ENCODE data around the gene KDM4B. TPM values are rescaled to one million over a fixed set of nuclear protein-coding genes. Genes with fewer than 3 reads are reported as not detected.

The KDM4B gene
- total RNA-seq, 1 experiment from 2014 or later = 35.9 TPM

DNA sequence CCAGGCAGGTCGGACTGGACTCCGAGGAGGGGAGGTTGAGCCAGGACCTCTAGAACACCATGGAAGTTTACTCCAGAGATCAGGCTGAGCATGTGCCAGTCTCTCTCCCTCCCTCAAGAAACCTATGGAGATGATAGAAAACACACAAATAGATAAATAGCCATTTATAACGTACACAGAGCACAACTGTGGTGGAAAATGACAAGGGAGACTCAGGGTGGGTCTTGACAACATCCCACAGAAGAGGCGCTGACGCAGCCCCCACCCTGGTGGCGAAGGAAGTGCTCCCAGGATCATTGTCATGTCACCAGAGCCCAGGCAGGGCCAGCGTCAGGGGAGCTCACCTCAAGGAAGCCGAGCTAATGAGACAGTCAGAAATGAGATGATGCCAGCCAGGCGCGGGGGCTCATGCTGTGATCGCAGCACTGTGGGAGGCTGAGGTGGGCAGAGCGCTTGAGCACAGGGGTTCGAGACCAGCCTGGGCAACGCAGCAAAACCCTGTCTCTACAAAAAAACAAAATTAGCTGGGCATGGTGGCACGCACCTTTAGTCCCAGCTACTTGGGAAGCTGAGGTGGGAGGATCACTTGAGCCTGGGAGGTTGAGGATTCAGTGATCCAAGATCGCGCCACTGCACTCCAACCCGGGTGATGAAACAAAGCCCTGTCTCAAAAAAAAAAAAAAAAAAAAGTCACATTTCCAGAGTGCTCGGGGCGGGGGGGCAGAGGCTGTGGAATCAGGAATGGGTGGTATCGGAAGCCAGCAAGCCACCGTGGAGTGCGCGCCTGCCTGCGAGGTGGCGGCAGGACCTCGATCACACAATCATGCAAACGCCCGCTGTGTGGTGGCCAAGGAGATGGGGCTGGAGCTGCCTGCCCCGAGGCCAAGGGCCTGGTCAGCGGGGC lies 178.4 kb downstream of the KDM4B start:
- Histone ChIP-seq H3K27ac (ENCODE audit: low read depth, low read length) (no peak overlapping the region), H3K4me3 (replicated peaks in 1 of 2; ENCODE audit: low read depth in 1 of 2, low read length in 2 of 2) (no peak overlapping the region), H2AFZ (ENCODE audit: low read depth, low read length, poor library complexity, severe bottlenecking) (no peak overlapping the region), H3K9me2 (ENCODE audit: insufficient read depth) (no peaks in the 10 kb centered on the region), H3K79me2 (ENCODE audit: insufficient read depth, low read length) (no peaks in the 10 kb centered on the region), H3K27me3 (ENCODE audit: insufficient read depth, low read length) (no peaks in the 10 kb centered on the region), H3K4me2 (ENCODE audit: low read length) (no peak overlapping the region), H3K4me1 (ENCODE audit: control insufficient read depth in 1 of 2, insufficient read depth in 2 of 2, low read length in 2 of 2) (no peaks in the 10 kb centered on the region), H4K20me1 (ENCODE audit: insufficient read depth) (no peaks in the 10 kb centered on the region), H3K9me3 (ENCODE audit: control insufficient read depth in 1 of 2, insufficient read depth in 1 of 2, low read depth in 1 of 2, low read length in 2 of 2) (no peaks in the 10 kb centered on the region), H3K36me3 (ENCODE audit: control insufficient read depth in 1 of 2, insufficient read depth in 2 of 2, low read length in 2 of 2) (no peaks in the 10 kb centered on the region; a peak in 1 of 4 replicates), H3K9ac (ENCODE audit: low read length) (no peak overlapping the region)
- TF ChIP-seq FOSL1 (IDR thresholded peaks at IDR 0.05; ENCODE audit: low read depth) = no peak
- RAD21 ChIA-PET (ENCODE audit: low non-redundant PET in 1 of 2, low total read pairs in 2 of 2, uncharacterized antibody in 2 of 2, unreplicated experiment in 2 of 2) = no interaction called here
- ATAC-seq (no peak), DNase-seq (ENCODE audit: low read depth, low spot score) (no peak)
- intact Hi-C loops (cut with micrococcal nuclease) = no loop called here
- CTCF ChIA-PET = no interaction called here
- POLR2A ChIA-PET = no interaction called here
- no TSS peak for BruUV-seq (replicated peaks)

DNA sequence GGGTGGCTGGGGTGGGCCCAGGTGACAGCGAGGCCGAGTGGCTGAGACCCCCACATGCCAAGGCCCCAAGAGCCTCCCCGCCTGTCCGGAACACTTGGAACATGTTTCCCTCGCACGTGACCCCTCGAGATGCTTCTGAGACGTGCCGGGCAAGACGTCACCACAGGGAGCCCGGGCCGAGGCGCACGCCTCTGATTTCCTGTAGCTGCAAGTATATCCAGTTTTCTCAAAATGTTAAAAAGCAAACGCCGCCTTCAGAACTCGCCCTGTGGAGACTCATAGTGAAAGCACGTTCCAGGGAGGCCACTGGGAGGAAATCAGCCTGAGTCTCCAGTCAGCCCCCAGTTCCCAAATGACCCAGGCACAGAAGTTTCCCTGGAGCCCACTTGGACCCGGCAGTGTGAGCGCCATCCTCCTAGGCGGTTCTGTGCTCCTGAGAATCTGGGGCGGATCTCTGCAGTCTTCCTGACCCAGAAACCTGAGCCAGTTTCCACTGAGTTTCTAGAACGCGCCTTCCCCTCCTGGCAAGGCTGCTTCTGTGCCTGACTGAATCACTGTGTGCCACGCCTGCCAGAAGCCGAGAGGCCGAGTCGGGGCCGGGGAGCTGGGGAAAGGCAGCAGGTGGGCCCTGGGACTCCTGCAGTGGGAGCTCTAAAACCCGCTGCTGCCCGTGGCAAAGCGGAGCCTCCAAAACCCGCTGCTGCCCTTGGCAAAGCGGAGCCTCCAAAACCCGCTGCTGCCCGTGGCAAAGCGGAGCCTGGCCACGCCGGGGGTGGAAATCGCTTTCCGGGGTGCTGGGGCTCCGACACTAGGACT lies 179.3 kb downstream of the KDM4B start:
- H3K4me1 ChIP-seq (ENCODE audit: control insufficient read depth in 1 of 2, insufficient read depth in 2 of 2, low read length in 2 of 2) = no peaks in the 10 kb centered on the region
- RAD21 ChIA-PET (ENCODE audit: low non-redundant PET in 1 of 2, low total read pairs in 2 of 2, uncharacterized antibody in 2 of 2, unreplicated experiment in 2 of 2) = no interaction called here
- POLR2A ChIA-PET = no interaction called here
- no peak overlapping the region for H3K4me3 ChIP-seq (replicated peaks in 1 of 2; ENCODE audit: low read depth in 1 of 2, low read length in 2 of 2)
- no peaks in the 10 kb centered on the region for H3K9me3 ChIP-seq (ENCODE audit: control insufficient read depth in 1 of 2, insufficient read depth in 1 of 2, low read depth in 1 of 2, low read length in 2 of 2)
- no peaks in the 10 kb centered on the region for H4K20me1 ChIP-seq (ENCODE audit: insufficient read depth)
- no peak for DNase-seq (ENCODE audit: low read depth, low spot score)
- H3K79me2 ChIP-seq (ENCODE audit: insufficient read depth, low read length) = no peaks in the 10 kb centered on the region
- no peaks in the 10 kb centered on the region for H3K27me3 ChIP-seq (ENCODE audit: insufficient read depth, low read length)
- H3K27ac ChIP-seq (ENCODE audit: low read depth, low read length) = no peak overlapping the region
- intact Hi-C loops (cut with micrococcal nuclease) = no loop called here
- no peak overlapping the region for H3K9ac ChIP-seq (ENCODE audit: low read length)
- no peak overlapping the region for H3K4me2 ChIP-seq (ENCODE audit: low read length)
- no TSS peak for BruUV-seq (replicated peaks)
- ATAC-seq = no peak
- H3K36me3 ChIP-seq (ENCODE audit: control insufficient read depth in 1 of 2, insufficient read depth in 2 of 2, low read length in 2 of 2) = no peaks in the 10 kb centered on the region; a peak in 1 of 4 replicates
- H2AFZ ChIP-seq (ENCODE audit: low read depth, low read length, poor library complexity, severe bottlenecking) = no peak overlapping the region
- CTCF ChIA-PET = no interaction called here
- no peaks in the 10 kb centered on the region for H3K9me2 ChIP-seq (ENCODE audit: insufficient read depth)
- TF ChIP-seq, protein P1, sequence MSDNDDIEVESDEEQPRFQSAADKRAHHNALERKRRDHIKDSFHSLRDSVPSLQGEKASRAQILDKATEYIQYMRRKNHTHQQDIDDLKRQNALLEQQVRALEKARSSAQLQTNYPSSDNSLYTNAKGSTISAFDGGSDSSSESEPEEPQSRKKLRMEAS (IDR thresholded peaks at IDR 0.05) = no peak
- TF ChIP-seq, protein P2, sequence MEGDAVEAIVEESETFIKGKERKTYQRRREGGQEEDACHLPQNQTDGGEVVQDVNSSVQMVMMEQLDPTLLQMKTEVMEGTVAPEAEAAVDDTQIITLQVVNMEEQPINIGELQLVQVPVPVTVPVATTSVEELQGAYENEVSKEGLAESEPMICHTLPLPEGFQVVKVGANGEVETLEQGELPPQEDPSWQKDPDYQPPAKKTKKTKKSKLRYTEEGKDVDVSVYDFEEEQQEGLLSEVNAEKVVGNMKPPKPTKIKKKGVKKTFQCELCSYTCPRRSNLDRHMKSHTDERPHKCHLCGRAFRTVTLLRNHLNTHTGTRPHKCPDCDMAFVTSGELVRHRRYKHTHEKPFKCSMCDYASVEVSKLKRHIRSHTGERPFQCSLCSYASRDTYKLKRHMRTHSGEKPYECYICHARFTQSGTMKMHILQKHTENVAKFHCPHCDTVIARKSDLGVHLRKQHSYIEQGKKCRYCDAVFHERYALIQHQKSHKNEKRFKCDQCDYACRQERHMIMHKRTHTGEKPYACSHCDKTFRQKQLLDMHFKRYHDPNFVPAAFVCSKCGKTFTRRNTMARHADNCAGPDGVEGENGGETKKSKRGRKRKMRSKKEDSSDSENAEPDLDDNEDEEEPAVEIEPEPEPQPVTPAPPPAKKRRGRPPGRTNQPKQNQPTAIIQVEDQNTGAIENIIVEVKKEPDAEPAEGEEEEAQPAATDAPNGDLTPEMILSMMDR (IDR thresholded peaks at IDR 0.05 in 2 of 3, conservative IDR thresholded peaks at IDR 0.05 in 1 of 3; ENCODE audit: borderline replicate concordance in 1 of 3, insufficient read depth in 1 of 3, low read depth in 2 of 3, low read length in 2 of 3) = no peak
- TF ChIP-seq EZH2 (IDR thresholded peaks at IDR 0.05) = no peak
- no peak for TF ChIP-seq SIN3A (IDR thresholded peaks at IDR 0.05; ENCODE audit: low read depth)
- no peak for TF ChIP-seq ZFX (IDR thresholded peaks at IDR 0.05)
- no peak for TF ChIP-seq TCF7L2 (IDR thresholded peaks at IDR 0.05; ENCODE audit: borderline replicate concordance, extremely low read depth, insufficient read depth, insufficient read length)
- TF ChIP-seq, protein P3, sequence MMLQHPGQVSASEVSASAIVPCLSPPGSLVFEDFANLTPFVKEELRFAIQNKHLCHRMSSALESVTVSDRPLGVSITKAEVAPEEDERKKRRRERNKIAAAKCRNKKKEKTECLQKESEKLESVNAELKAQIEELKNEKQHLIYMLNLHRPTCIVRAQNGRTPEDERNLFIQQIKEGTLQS (IDR thresholded peaks at IDR 0.05) = no peak
- no peak for TF ChIP-seq SRF (IDR thresholded peaks at IDR 0.05; ENCODE audit: low read depth)
- TF ChIP-seq POLR2AphosphoS5 (IDR thresholded peaks at IDR 0.05; ENCODE audit: low read depth, low read length) = no peak
- TF ChIP-seq SP1 (IDR thresholded peaks at IDR 0.05; ENCODE audit: low read depth) = no peak
- TF ChIP-seq, protein P4, sequence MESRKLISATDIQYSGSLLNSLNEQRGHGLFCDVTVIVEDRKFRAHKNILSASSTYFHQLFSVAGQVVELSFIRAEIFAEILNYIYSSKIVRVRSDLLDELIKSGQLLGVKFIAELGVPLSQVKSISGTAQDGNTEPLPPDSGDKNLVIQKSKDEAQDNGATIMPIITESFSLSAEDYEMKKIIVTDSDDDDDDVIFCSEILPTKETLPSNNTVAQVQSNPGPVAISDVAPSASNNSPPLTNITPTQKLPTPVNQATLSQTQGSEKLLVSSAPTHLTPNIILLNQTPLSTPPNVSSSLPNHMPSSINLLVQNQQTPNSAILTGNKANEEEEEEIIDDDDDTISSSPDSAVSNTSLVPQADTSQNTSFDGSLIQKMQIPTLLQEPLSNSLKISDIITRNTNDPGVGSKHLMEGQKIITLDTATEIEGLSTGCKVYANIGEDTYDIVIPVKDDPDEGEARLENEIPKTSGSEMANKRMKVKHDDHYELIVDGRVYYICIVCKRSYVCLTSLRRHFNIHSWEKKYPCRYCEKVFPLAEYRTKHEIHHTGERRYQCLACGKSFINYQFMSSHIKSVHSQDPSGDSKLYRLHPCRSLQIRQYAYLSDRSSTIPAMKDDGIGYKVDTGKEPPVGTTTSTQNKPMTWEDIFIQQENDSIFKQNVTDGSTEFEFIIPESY (IDR thresholded peaks at IDR 0.05; ENCODE audit: extremely low read depth, insufficient replicate concordance, low read length) = no peak
- no peak for TF ChIP-seq CEBPB (IDR thresholded peaks at IDR 0.05; ENCODE audit: low read depth)
- TF ChIP-seq EZH2phosphoT487 (IDR thresholded peaks at IDR 0.05; ENCODE audit: borderline replicate concordance) = no peak

All from HCT116 (cell line).